ENCODE data around the gene ACSS3.

Gene ACSS3

GRCh38 chr12:81136519-81136918, 58.6 kb downstream of the ACSS3 start (continued):
- TF ChIP-seq ZBTB7A (tag by site-specific recombination; IDR thresholded peaks at IDR 0.05; ENCODE audit: low read depth): no peak
- no peak for TF ChIP-seq ZSCAN23 (tag by site-specific recombination; IDR thresholded peaks at IDR 0.05)
- TF ChIP-seq ZBTB1 (tag by site-specific recombination; IDR thresholded peaks at IDR 0.05): no peak
- TF ChIP-seq ZNF391 (tag by site-specific recombination; IDR thresholded peaks at IDR 0.05; ENCODE audit: borderline replicate concordance, low read depth): no peak
- no peak for TF ChIP-seq FEZF1 (tag by site-specific recombination; IDR thresholded peaks at IDR 0.05)
- TF ChIP-seq, protein P1, sequence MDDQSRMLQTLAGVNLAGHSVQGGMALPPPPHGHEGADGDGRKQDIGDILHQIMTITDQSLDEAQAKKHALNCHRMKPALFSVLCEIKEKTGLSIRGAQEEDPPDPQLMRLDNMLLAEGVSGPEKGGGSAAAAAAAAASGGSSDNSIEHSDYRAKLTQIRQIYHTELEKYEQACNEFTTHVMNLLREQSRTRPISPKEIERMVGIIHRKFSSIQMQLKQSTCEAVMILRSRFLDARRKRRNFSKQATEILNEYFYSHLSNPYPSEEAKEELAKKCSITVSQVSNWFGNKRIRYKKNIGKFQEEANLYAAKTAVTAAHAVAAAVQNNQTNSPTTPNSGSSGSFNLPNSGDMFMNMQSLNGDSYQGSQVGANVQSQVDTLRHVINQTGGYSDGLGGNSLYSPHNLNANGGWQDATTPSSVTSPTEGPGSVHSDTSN (CRISPR knock-in tag; IDR thresholded peaks at IDR 0.05): no peak
- TF ChIP-seq ZNF558 (tag by site-specific recombination; IDR thresholded peaks at IDR 0.05): no peak
- TF ChIP-seq ZNF843 (tag by site-specific recombination; IDR thresholded peaks at IDR 0.05): no peak
- TF ChIP-seq ZNF561 (tag by site-specific recombination; IDR thresholded peaks at IDR 0.05; ENCODE audit: borderline replicate concordance): no peak
- TF ChIP-seq ZSCAN16 (tag by site-specific recombination; IDR thresholded peaks at IDR 0.05): no peak
- no peak for TF ChIP-seq TRIM28 (IDR thresholded peaks at IDR 0.05; ENCODE audit: borderline replicate concordance, low read length)

DNA sequence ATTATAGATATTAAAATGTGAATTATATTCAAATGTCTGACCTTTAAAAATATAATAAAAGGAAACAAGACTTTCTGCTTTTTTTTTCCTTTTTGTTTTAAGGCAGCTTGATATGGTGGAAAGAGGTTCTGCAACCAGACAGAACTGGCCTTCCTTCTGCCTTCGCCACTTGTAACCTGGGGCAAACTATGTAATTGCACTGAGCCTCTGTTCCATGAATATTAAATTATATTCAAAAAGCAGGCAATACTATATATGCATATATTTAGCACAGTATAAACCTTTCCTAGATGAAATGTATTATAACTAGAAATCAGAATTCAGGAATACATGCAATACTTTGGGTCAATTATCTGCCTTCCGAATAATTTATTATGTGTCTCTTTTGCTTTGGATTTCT, 59.9 kb downstream of the ACSS3 start:
- Histone ChIP-seq H3K36me3 (ENCODE audit: control insufficient read depth in 2 of 2, insufficient read depth in 1 of 2, low read length in 2 of 2) (no peaks in the 10 kb centered on the region), H3K4me3 (ENCODE audit: low read depth, low read length) (no peak overlapping the region), H3K9me3 (ENCODE audit: control insufficient read depth, insufficient read depth, low read depth, low read length) (no peaks in the 10 kb centered on the region), H3K27ac (ENCODE audit: extremely low read depth, low read depth, low read length) (no peak overlapping the region), H3K4me1 (ENCODE audit: control insufficient read depth, insufficient read depth, low read length) (no peaks in the 10 kb centered on the region)
- CTCF ChIA-PET: interaction anchor here (1.5 to 2.9 kb wide), 2 partner anchors 9 to 120 kb away, joined by 4 to 12 read pairs; no protein-coding TSS in a partner anchor
- POLR2A ChIA-PET: no interaction called here
- TF ChIP-seq ZNF521 (tag by site-specific recombination; IDR thresholded peaks at IDR 0.05) (no peak), GLI4 (tag by site-specific recombination; IDR thresholded peaks at IDR 0.05) (no peak), RBAK (tag by site-specific recombination; IDR thresholded peaks at IDR 0.05) (no peak), ZNF623 (tag by site-specific recombination; IDR thresholded peaks at IDR 0.05) (no peak), ZNF843 (tag by site-specific recombination; IDR thresholded peaks at IDR 0.05) (no peak), MYNN (tag by site-specific recombination; IDR thresholded peaks at IDR 0.05; ENCODE audit: borderline replicate concordance) (no peak), ZNF394 (tag by site-specific recombination; IDR thresholded peaks at IDR 0.05; ENCODE audit: borderline replicate concordance) (no peak), KLF16 (tag by site-specific recombination; IDR thresholded peaks at IDR 0.05) (no peak), BCL11B (tag by site-specific recombination; IDR thresholded peaks at IDR 0.05; ENCODE audit: low read depth) (no peak), ZNF23 (tag by site-specific recombination; IDR thresholded peaks at IDR 0.05; ENCODE audit: borderline replicate concordance) (no peak), ZNF292 (tag by site-specific recombination; IDR thresholded peaks at IDR 0.05; ENCODE audit: borderline replicate concordance, low read depth) (no peak), ZNF596 (tag by site-specific recombination; IDR thresholded peaks at IDR 0.05) (no peak), ZNF324 (tag by site-specific recombination; IDR thresholded peaks at IDR 0.05) (no peak)
- TF ChIP-seq, protein P2, sequence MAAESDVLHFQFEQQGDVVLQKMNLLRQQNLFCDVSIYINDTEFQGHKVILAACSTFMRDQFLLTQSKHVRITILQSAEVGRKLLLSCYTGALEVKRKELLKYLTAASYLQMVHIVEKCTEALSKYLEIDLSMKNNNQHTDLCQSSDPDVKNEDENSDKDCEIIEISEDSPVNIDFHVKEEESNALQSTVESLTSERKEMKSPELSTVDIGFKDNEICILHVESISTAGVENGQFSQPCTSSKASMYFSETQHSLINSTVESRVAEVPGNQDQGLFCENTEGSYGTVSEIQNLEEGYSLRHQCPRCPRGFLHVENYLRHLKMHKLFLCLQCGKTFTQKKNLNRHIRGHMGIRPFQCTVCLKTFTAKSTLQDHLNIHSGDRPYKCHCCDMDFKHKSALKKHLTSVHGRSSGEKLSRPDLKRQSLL (tag by site-specific recombination; IDR thresholded peaks at IDR 0.05): no peak
- TF ChIP-seq, protein P3, sequence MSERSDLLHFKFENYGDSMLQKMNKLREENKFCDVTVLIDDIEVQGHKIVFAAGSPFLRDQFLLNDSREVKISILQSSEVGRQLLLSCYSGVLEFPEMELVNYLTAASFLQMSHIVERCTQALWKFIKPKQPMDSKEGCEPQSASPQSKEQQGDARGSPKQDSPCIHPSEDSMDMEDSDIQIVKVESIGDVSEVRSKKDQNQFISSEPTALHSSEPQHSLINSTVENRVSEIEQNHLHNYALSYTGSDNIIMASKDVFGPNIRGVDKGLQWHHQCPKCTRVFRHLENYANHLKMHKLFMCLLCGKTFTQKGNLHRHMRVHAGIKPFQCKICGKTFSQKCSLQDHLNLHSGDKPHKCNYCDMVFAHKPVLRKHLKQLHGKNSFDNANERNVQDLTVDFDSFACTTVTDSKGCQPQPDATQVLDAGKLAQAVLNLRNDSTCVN (tag by site-specific recombination; optimal IDR thresholded peaks at IDR 0.05): no peak
- TF ChIP-seq, protein P4, sequence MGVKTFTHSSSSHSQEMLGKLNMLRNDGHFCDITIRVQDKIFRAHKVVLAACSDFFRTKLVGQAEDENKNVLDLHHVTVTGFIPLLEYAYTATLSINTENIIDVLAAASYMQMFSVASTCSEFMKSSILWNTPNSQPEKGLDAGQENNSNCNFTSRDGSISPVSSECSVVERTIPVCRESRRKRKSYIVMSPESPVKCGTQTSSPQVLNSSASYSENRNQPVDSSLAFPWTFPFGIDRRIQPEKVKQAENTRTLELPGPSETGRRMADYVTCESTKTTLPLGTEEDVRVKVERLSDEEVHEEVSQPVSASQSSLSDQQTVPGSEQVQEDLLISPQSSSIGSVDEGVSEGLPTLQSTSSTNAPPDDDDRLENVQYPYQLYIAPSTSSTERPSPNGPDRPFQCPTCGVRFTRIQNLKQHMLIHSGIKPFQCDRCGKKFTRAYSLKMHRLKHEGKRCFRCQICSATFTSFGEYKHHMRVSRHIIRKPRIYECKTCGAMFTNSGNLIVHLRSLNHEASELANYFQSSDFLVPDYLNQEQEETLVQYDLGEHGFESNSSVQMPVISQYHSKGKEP (tag by site-specific recombination; IDR thresholded peaks at IDR 0.05): no peak
